ENCODE data around the gene POC1A. TPM values are rescaled to one million over a fixed set of nuclear protein-coding genes. Genes with fewer than 3 reads are reported as not detected.

Gene POC1A
- total and polyA plus RNA-seq, 2 of the 4 experiments (the other 2 are of a cell fraction), result 10.6 to 11.5 TPM

GRCh38 chr3:52089691-52090090 lies 64.5 kb downstream of the POC1A start:
- CTCF ChIA-PET, result no interaction called here
- Histone ChIP-seq H2AFZ (replicated peaks; ENCODE audit: low read length, poor library complexity) (peak overlapping the region; percentile 76), H3K4me2 (ENCODE audit: low read depth, low read length) (no peak overlapping the region; the same call in 1 of the 2 replicates), H4K8ac (ENCODE audit: low read depth in 2 of 2, low read length in 2 of 2) (peak overlapping the region; percentile 87 to 90), H2AK9ac (replicated peaks; ENCODE audit: low read depth, low read length, poor library complexity) (peak overlapping the region; percentile 86), H2BK20ac (ENCODE audit: low read depth, low read length) (peak overlapping the region; percentile 87), H3K27me3 (ENCODE audit: control insufficient read depth, insufficient read depth, low read length) (no peaks in the 10 kb centered on the region), H2BK15ac (ENCODE audit: low read depth, low read length) (peak overlapping the region; percentile 82; the same call in 2 of the 3 replicates), H3K9me1 (ENCODE audit: insufficient read depth, low read length) (peaks cover 69% of the 10 kb centered on the region), H4K20me1 (ENCODE audit: insufficient read depth, low read length) (peaks cover 4% of the 10 kb centered on the region; the same call in 1 of the 2 replicates), H3K4ac (ENCODE audit: low read depth, low read length) (peak overlapping the region; percentile 94), H3K23ac (ENCODE audit: low read depth, low read length) (peak overlapping the region; percentile 46; the same call in 1 of the 2 replicates), H3K18ac (ENCODE audit: low read depth, low read length) (peak overlapping the region; percentile 43), H3K4me3 (ENCODE audit: insufficient read depth, low read depth, low read length) (no peak overlapping the region), H2BK5ac (ENCODE audit: low read depth, low read length, poor library complexity, severe bottlenecking) (peak overlapping the region; percentile 92), H2BK120ac (ENCODE audit: low read depth, low read length) (peak overlapping the region; percentile 93), H3K9me3 (ENCODE audit: control insufficient read depth, insufficient read depth, low read length) (no peaks in the 10 kb centered on the region), H3K79me1 (ENCODE audit: low read depth in 1 of 2, low read length in 2 of 2) (peaks cover 8 to 64% of the 10 kb centered on the region in 2 experiments; a peak in 3 of 4 replicates), H2AK5ac (ENCODE audit: low read depth, low read length) (peak overlapping the region; percentile 96), H3K9ac (ENCODE audit: low read depth, low read length) (no peak overlapping the region), H4K91ac (ENCODE audit: insufficient read depth, low read depth, low read length) (peak overlapping the region; percentile 97), H3K36me3 (ENCODE audit: control insufficient read depth, insufficient read depth, low read length) (no peaks in the 10 kb centered on the region), H3K56ac (ENCODE audit: extremely low read depth, insufficient read depth, low read length) (0 out of 2 replicates have a peak overlapping the region, but pooled peaks have one; percentile 7), H3K14ac (replicated peaks; ENCODE audit: low read depth, low read length) (peak overlapping the region; percentile 51), H3K27ac (ENCODE audit: insufficient read depth, low read length) (peak overlapping the region; percentile 89), H3K4me1 (ENCODE audit: control insufficient read depth, insufficient read depth, low read length) (peaks cover 50% of the 10 kb centered on the region), H4K5ac (ENCODE audit: low read depth, low read length) (peak overlapping the region; percentile 73)
- no peak for ATAC-seq (ENCODE audit: low read depth)
- POLR2A ChIA-PET (ENCODE audit: unreplicated experiment), result interaction anchor here (0.6 kb wide), 1 partner anchor 615 kb away, joined by 14 read pairs; no protein-coding TSS in a partner anchor
- WGBS, 2 experiments (ENCODE audit: extremely low coverage in 2 of 2, insufficient read length in 1 of 2), result 100% methylated on average over 1 of the region's 4 CpGs; no CpG with 5 or more reads in 1 of the 2 experiments
- TF ChIP-seq MAFK (IDR thresholded peaks at IDR 0.05; ENCODE audit: low read depth, low read length), result no peak
- no peak for TF ChIP-seq NFE2L2 (IDR thresholded peaks at IDR 0.05; ENCODE audit: low read depth, low read length)
- TF ChIP-seq MAZ (IDR thresholded peaks at IDR 0.05; ENCODE audit: borderline replicate concordance, low read depth, low read length), result no peak
- dilution Hi-C loops (cut with HindIII; ENCODE audit: low sequenced_read_pairs, unreplicated experiment), result no loop called here
- BruUV-seq (replicated peaks), result no TSS peak
- DNase-seq, result no peak
- in situ Hi-C loops (cut with MboI; ENCODE audit: low sequenced_read_pairs), result no loop called here
- intact Hi-C loops (cut with micrococcal nuclease), result loop anchor here (2.0 kb wide), 1 partner anchor 33 kb away; the partner anchor contains the start of gene DUSP7

Data from IMR-90 (cell line).